Activated CD4-positive, alpha-beta memory T cell treated with anti-CD3 and anti-CD28 coated beads for 36 hours (primary cell): ENCODE results near the gene LRP2. TPM values are rescaled to one million over a fixed set of nuclear protein-coding genes. Genes with fewer than 3 reads are reported as not detected.
"Not testable (repeated sequence)": the region's sequence is repeated elsewhere in the genome, so short reads cannot be mapped to it uniquely, and the experiment has no call there.

Experiments
- CTCF ChIA-PET: fragments of 350-600 bp; sonication (Branson Sonifier 250); formaldehyde crosslinking; loops from one replicate; lab custom pipeline; 2021; ENCODE audit warnings: antibody characterized with exemption, inconsistent platforms; lab: Charles Lee
- POLR2A ChIA-PET: fragments of 350-600 bp; sonication (Branson Sonifier 250); formaldehyde crosslinking; loops from one replicate; lab custom pipeline; 2021; ENCODE audit warnings: antibody characterized with exemption; lab: Charles Lee
- DNase-seq: peaks from one replicate; pipeline ENCODE4 v3.0.0-alpha.2; 2020
- H3K27ac Mint-ChIP-seq: one replicate; pipeline ENCODE4 v1.8.0; 2021; ENCODE audit warnings: mixed read lengths
- H3K27me3 Mint-ChIP-seq: one replicate; pipeline ENCODE4 v1.8.0; 2021; ENCODE audit warnings: mixed read lengths
- H3K36me3 Mint-ChIP-seq: one replicate; pipeline ENCODE4 v1.8.0; 2021; ENCODE audit warnings: mixed read lengths
- H3K4me1 Mint-ChIP-seq: one replicate; pipeline ENCODE4 v1.8.0; 2021; ENCODE audit warnings: low read depth, mixed read lengths
- H3K4me3 Mint-ChIP-seq: one replicate; pipeline ENCODE4 v1.8.0; 2021; ENCODE audit warnings: mild to moderate bottlenecking, mixed read lengths
- H3K9me3 Mint-ChIP-seq: one replicate; pipeline ENCODE4 v1.8.0; 2021; ENCODE audit warnings: mixed read lengths
- intact Hi-C: fragments of 100-400 bp; cut with micrococcal nuclease; formaldehyde crosslinking; loops from one replicate; pipeline ENCODE4 v1.15.1; 2023
- total RNA-seq, 2 experiments: library from RNA; stranded (reverse); gene quantifications; one replicate each; pipeline ENCODE4 v1.2.3, GENCODE V29; 2021

LRP2 gene
- total RNA-seq, 2 experiments from 2014 or later, result 0.27 to 0.52 TPM

DNA sequence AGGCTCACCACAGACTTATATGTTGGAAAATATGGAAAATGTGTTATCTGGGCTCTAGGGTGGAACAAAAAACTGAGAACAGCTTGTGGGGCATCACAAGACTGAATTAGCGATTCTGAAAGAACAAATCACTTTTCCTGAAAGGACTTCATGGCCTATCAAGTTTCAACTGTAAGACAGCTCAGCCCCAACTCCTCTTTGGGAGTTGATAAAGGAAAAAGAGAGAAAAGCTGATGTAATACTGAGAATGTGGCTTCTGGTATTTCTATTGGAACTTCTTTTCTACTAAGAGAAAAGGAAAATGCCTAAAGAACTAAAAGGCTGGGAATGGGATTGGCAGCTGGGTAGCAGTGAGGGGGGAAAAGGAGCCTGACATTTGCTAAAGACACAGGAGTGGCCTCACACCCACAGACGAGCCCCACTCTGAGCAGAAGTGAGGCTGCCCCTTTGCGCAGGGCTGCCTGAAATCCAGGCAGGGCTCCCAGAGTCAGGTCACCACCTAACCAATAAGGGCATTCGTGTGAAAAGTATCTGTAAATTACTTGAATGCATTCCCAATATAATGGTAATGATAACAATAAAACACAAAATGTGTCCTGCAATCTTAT, 75.6 kb downstream of the LRP2 start:
- intact Hi-C loops, result no loop called here
- ChIA-PET POLR2A (no interaction called here), CTCF (no interaction called here)
- Mint-ChIP-seq H3K27me3 (peaks cover 7% of the 10 kb centered on the region), H3K4me1 (no peaks in the 10 kb centered on the region), H3K9me3 (no peaks in the 10 kb centered on the region), H3K27ac (no peak overlapping the region), H3K36me3 (no peaks in the 10 kb centered on the region), H3K4me3 (no peak overlapping the region)
- DNase-seq, result no peak

DNA sequence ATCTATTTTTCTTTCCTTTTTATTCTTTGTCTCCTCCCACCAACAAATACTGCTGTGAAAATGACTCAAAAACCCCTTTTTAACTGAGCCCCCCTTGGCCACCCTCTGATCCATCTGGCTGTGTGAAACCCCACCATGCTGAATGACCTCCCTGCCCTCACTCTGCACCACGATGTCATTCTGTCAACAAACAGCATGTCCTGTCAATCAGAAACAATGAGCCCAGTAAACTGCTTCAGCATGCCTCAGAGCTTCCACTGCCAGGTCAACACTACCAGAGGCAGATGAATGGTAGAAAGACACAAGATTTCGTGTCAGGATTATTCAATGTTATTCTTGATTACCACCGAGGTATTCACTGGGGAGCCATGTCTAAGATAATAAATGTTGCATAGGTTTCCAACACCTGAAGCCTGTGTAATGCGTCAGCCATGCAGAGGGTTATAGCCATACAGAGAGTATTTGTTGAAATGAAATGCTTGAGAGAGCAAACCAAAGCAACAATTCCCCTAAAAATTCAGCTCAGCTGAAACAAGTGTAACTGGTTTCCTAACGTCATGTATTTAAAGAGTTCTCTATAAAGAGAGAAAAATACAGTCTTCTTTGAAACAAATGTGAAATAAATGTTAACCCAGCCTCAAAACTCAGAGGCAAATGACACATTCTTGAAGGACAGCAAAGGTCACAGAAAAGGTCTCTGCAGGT, 76.7 kb downstream of the LRP2 start:
- H3K27ac Mint-ChIP-seq, result no peak overlapping the region
- H3K9me3 Mint-ChIP-seq, result no peaks in the 10 kb centered on the region
- H3K36me3 Mint-ChIP-seq, result no peaks in the 10 kb centered on the region
- ChIA-PET CTCF (no interaction called here), POLR2A (no interaction called here)
- intact Hi-C loops, result no loop called here
- H3K27me3 Mint-ChIP-seq, result peaks cover 7% of the 10 kb centered on the region
- no peak for DNase-seq
- no peaks in the 10 kb centered on the region for H3K4me1 Mint-ChIP-seq
- no peak overlapping the region for H3K4me3 Mint-ChIP-seq

DNA sequence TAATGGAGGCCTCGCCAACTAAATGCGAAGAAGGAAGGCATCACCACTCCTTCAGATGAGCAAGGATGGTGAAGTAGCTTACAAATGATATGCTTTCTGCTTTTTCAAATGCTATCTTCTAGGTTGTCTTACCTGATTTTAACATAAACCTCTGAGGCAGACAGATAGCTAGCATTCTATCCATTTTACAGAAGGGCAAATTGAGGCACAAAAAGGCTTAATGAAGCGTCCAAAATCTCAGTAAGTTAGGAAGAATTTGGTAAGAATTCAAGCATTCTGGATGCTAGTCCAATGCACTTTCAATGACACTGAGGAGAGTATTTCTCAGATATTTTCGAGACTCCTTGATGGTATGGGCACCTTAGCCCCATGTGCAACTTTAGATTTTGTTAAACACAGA, 81.8 kb downstream of the LRP2 start:
- no peaks in the 10 kb centered on the region for H3K36me3 Mint-ChIP-seq
- CTCF ChIA-PET, result no interaction called here
- POLR2A ChIA-PET, result no interaction called here
- H3K9me3 Mint-ChIP-seq, result no peaks in the 10 kb centered on the region
- no peaks in the 10 kb centered on the region for H3K4me1 Mint-ChIP-seq
- peaks cover 6% of the 10 kb centered on the region for H3K27me3 Mint-ChIP-seq
- no peak for DNase-seq
- intact Hi-C loops, result no loop called here
- no peak overlapping the region for H3K4me3 Mint-ChIP-seq
- no peak overlapping the region for H3K27ac Mint-ChIP-seq

DNA sequence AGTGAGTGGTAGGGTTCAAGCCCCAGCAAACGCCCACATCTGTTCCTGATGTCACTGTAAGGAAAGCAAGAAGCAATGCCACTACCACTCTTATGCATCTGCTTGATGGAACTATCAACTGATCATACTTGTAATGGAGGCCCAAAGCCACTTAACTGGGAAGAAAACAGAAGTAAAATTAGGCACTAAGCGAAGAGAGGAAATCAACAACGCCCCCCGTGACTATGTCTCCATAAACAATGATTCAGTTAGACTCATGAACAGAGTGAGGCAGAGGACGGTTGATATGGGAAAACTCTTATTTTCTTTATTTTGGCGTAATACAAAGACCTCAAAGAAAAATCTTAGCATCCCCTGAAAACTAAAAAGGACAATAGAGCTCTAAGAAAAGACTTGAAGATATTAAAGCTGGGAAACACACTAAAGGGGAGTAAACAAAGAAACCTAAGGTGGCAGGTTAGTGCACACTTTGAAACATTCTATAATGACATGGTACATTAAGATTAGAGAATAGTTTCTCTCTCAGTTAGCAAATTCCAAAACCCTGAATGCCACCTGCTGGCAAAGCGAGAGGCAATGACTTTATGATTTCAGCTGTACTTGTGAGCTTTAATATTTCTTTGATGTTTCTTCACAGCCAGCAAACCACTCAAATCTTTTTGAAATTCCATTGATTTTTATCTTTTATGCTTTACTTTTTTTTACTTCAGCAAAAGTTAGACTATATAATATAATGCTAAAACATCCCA, 86.5 kb downstream of the LRP2 start:
- intact Hi-C loops, result no loop called here
- Mint-ChIP-seq H3K36me3 (no peaks in the 10 kb centered on the region), H3K4me1 (no peaks in the 10 kb centered on the region), H3K27me3 (peaks cover 2% of the 10 kb centered on the region), H3K27ac (no peak overlapping the region), H3K4me3 (no peak overlapping the region), H3K9me3 (no peaks in the 10 kb centered on the region)
- DNase-seq, result no peak
- ChIA-PET POLR2A (no interaction called here), CTCF (interaction anchor here (0.6 to 1.5 kb wide), 4 partner anchors 133 to 299 kb away, joined by 3 to 4 read pairs (median 3); no protein-coding TSS in a partner anchor)

DNA sequence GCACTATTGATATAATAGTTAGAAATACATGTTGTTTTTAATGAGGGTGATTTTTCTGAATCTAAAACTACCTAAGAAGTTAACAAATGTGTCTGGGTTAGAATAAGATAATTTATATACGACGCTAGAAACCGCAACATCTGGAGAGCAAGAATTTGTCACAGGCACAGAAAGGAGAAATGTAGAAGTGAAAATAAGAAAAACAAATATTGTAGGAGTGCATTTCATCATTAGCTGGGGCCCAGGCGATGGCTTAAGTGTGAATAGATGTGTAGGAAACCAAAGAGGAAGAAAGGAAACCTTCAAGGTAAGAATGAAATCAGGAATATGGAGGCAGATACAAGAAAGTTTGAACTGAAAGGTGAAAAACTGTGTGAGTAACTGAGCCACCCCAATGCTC, 90.3 kb downstream of the LRP2 start:
- POLR2A ChIA-PET, result no interaction called here
- Mint-ChIP-seq H3K4me3 (no peak overlapping the region), H3K9me3 (no peaks in the 10 kb centered on the region), H3K27me3 (peaks cover 2% of the 10 kb centered on the region), H3K27ac (no peak overlapping the region), H3K4me1 (no peaks in the 10 kb centered on the region), H3K36me3 (no peaks in the 10 kb centered on the region)
- intact Hi-C loops, result no loop called here
- DNase-seq, result no peak
- CTCF ChIA-PET, result no interaction called here

DNA sequence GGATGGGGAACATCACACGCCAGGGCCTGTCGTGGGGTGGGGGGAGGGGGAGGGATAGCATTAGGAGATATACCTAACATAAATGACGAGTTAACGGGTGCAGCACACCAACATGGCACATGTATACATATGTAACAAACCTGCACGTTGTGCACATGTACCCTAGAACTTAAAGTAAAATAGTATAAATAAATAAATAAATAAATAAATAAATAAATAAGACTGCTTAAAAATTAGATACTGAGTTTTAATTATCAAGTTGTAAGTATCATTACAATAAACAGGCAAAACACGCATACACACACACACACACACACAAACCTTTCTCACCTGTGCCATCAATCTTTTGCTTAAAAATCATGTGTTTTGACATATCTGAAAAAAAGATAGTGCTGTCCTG, 91.8 kb downstream of the LRP2 start:
- DNase-seq, H3K27me3 Mint-ChIP-seq, H3K36me3 Mint-ChIP-seq, H3K4me3 Mint-ChIP-seq, H3K9me3 Mint-ChIP-seq, POLR2A ChIA-PET, H3K27ac Mint-ChIP-seq, intact Hi-C loops, CTCF ChIA-PET, H3K4me1 Mint-ChIP-seq: not testable (repeated sequence)

DNA sequence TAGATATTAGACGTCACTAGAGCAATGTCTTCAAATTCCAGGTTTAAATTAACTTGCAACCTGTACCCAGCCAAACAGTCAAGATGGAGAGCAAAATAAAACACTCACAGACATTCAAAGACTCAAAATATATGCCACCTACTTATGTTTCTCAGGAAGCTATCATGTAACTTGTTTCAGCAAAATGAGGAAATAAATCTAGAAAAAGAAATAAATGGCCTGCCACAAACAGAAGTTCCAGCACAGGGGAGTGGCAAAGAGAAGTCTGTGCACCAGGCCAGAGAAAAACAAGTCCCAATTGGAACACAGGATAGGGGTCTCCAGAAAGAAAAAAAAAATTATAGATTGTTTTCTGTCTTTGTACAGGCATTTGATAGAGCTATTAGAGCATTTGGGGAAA, 96.7 kb downstream of the LRP2 start:
- Mint-ChIP-seq H3K27me3 (peaks cover 2% of the 10 kb centered on the region), H3K4me1 (no peaks in the 10 kb centered on the region), H3K9me3 (no peaks in the 10 kb centered on the region), H3K36me3 (no peaks in the 10 kb centered on the region), H3K4me3 (no peak overlapping the region), H3K27ac (no peak overlapping the region)
- intact Hi-C loops, result no loop called here
- DNase-seq, result no peak
- CTCF ChIA-PET, result no interaction called here
- POLR2A ChIA-PET, result no interaction called here

DNA sequence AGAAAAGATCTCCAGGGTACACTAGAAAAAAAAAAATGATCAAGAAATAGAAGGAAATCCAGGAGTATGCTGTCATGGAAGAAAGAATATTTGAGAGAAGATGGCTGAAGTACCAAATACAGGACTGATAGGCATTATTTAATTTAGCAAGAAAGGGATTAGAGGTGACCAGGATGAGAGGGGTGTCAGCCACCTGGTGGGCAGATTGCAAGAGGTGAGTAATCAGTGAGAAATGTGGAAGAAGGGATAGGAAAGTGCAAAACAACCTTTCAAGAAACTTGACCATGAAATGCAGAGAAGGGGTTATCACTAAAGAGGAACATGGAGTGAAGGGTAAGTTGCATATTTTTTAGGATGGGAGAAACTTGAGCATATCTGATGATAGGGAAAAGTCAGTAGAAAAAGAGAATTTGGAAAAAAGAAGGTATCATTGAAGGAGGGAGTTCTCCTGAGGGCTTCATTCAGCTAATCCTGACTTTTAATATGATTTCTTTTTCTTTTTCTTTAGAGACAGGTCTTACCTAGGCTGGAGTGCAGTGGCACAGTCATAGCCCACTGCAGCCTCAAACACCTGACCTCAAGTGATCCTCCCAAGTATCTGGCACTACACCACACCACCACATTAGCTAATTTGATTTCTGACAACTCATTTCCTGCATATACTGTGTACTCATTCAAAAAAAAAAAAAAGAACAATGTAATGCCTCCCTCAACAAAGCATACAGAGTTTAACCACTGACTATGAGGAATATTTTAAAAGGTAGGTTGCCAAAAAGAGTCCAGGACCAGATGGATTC, 101.3 kb downstream of the LRP2 start:
- Mint-ChIP-seq H3K9me3 (no peaks in the 10 kb centered on the region), H3K27ac (no peak overlapping the region), H3K4me3 (no peak overlapping the region), H3K4me1 (no peaks in the 10 kb centered on the region), H3K36me3 (no peaks in the 10 kb centered on the region), H3K27me3 (peaks cover 11% of the 10 kb centered on the region)
- no peak for DNase-seq
- ChIA-PET POLR2A (no interaction called here), CTCF (no interaction called here)
- intact Hi-C loops, result no loop called here

DNA sequence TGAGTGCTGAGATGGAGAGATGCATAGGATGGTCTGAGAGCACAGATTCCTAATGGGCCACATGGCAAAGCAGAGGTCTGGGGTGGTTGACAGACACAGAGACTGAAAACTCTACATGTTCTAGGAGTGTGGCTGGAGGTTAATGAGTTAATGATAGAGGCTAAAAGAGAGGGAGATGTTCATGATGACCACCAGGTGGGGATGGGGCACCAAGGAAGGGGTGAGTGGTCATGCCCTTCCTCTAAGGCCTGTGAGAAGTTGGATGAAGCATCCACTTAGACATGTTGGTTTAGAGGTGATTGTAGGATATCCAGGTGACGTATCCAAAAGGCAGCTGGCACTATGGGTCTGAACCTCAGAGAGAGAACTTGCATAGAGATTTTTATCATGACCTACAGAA, 102.1 kb downstream of the LRP2 start:
- Mint-ChIP-seq H3K9me3 (no peaks in the 10 kb centered on the region), H3K36me3 (no peaks in the 10 kb centered on the region), H3K27me3 (peaks cover 11% of the 10 kb centered on the region), H3K27ac (no peak overlapping the region), H3K4me3 (no peak overlapping the region), H3K4me1 (no peaks in the 10 kb centered on the region)
- CTCF ChIA-PET, result no interaction called here
- POLR2A ChIA-PET, result no interaction called here
- intact Hi-C loops, result no loop called here
- DNase-seq, result no peak

DNA sequence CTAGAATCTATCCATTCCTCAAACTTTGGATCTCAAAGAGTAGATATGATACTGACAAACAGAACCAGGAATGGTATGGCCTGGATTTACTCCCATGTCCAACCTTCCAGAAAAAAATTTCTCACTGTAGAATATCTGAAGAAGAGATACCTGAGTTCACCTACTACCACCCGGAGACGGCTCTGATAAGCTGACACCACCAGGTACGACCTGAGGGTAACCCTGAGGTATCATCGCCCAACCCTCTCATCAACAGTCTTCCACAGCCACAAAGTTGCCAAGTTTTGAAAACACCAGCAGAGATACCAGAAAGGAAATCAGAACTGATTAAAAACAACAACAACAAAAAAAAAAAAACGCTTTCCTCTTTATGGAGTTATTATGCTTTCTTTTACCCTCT, 102.9 kb downstream of the LRP2 start:
- POLR2A ChIA-PET, result no interaction called here
- Mint-ChIP-seq H3K4me1 (no peaks in the 10 kb centered on the region), H3K27me3 (peaks cover 11% of the 10 kb centered on the region), H3K9me3 (no peaks in the 10 kb centered on the region), H3K4me3 (no peak overlapping the region), H3K36me3 (no peaks in the 10 kb centered on the region), H3K27ac (no peak overlapping the region)
- DNase-seq, result no peak
- CTCF ChIA-PET, result no interaction called here
- intact Hi-C loops, result no loop called here

DNA sequence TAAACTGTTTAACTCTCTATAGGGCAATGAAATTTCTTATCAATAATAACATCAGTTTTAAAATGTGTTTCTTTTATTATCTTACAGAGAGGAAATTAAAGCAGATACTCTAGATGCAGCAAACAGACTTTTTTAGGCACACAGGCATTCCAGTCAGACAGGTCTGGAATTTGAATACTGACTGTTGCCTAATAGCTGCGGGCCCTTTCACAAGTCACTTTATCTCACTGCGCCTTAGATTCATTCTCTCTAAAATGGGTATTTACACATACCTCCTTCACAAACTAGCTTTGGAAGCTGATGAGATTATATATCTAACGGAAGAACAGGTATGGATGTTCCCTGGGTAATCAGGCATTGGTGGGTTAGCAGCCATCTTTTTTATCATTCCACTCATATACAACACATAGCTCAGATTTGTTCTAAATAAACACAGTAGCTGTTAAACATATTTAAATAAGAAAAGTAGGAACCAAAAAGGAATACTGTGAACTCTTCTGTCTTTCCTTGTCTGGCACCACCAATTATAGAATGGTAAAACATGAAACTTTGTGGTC, 104.2 kb downstream of the LRP2 start:
- H3K27ac Mint-ChIP-seq, result no peak overlapping the region
- peaks cover 11% of the 10 kb centered on the region for H3K27me3 Mint-ChIP-seq
- ChIA-PET CTCF (no interaction called here), POLR2A (no interaction called here)
- intact Hi-C loops, result no loop called here
- H3K4me3 Mint-ChIP-seq, result no peak overlapping the region
- no peaks in the 10 kb centered on the region for H3K9me3 Mint-ChIP-seq
- no peak for DNase-seq
- no peaks in the 10 kb centered on the region for H3K36me3 Mint-ChIP-seq
- no peaks in the 10 kb centered on the region for H3K4me1 Mint-ChIP-seq

DNA sequence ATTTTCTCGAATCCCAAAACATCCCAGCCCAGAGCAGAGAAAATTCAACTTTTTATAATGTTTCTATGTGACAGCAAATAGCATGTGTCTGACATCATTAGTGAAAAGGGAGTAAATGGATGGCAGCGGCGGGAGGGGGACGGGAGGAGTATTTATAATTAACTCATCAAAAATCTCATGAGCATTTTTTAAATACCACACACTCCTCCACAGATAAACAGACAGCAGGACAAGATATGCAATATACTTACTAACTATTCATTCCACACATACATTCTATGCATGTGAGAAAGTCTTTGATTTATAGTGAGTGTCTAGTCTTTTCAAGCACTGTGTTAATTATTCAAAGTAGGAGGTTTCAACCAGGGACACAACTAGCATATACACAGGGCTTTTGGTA, 107.6 kb downstream of the LRP2 start:
- Mint-ChIP-seq H3K27me3 (peaks cover 11% of the 10 kb centered on the region), H3K4me1 (no peaks in the 10 kb centered on the region), H3K27ac (no peak overlapping the region), H3K36me3 (no peaks in the 10 kb centered on the region), H3K4me3 (no peak overlapping the region), H3K9me3 (no peaks in the 10 kb centered on the region)
- ChIA-PET POLR2A (no interaction called here), CTCF (no interaction called here)
- no peak for DNase-seq
- intact Hi-C loops, result no loop called here
